Epithelial cell of esophagus (primary cell): ENCODE data around the gene TAF11.

Source experiments
- DNase-seq: peaks from one replicate; pipeline ENCODE4 v3.0.0; 2010; ENCODE audit warnings: low read depth
- H3K4me3 ChIP-seq: 2 replicates; pipeline ENCODE4 v1.5.1; 2011; ENCODE audit warnings: mild to moderate bottlenecking, low read length, control low read depth
- TF ChIP-seq, protein P1 (sequence below): IDR thresholded peaks from 2 replicates; pipeline ENCODE4 v1.5.1; 2011; ENCODE audit warnings: low read depth, mild to moderate bottlenecking, low read length, control low read depth, inconsistent platforms; ENCODE audit not compliant: insufficient read depth; ENCODE audit errors: missing control alignments

The TAF11 gene

DNA sequence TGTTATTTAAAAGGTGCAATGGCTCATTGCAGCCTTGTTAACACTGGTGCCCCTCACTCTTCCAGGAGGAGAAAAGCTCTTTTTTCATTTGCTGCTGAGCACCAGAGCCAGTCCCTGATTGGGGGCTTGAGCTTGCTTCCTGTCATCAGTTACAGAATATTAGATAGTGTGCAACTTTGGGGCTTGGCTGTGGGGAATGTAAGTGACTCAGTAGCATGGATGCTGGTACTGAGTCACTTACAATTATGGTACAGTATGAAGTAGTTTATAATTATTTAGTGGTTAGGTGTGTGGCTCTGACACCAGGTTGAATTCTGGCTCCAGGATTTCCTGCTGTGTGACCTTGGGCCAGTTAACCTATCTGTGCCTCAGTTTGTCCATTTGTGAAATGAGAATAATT is 38.8 kb upstream of the TAF11 start:
- TF ChIP-seq, protein P1, sequence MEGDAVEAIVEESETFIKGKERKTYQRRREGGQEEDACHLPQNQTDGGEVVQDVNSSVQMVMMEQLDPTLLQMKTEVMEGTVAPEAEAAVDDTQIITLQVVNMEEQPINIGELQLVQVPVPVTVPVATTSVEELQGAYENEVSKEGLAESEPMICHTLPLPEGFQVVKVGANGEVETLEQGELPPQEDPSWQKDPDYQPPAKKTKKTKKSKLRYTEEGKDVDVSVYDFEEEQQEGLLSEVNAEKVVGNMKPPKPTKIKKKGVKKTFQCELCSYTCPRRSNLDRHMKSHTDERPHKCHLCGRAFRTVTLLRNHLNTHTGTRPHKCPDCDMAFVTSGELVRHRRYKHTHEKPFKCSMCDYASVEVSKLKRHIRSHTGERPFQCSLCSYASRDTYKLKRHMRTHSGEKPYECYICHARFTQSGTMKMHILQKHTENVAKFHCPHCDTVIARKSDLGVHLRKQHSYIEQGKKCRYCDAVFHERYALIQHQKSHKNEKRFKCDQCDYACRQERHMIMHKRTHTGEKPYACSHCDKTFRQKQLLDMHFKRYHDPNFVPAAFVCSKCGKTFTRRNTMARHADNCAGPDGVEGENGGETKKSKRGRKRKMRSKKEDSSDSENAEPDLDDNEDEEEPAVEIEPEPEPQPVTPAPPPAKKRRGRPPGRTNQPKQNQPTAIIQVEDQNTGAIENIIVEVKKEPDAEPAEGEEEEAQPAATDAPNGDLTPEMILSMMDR = no peak
- no peak overlapping the region for H3K4me3 ChIP-seq
- peak; percentile 80 for DNase-seq

DNA sequence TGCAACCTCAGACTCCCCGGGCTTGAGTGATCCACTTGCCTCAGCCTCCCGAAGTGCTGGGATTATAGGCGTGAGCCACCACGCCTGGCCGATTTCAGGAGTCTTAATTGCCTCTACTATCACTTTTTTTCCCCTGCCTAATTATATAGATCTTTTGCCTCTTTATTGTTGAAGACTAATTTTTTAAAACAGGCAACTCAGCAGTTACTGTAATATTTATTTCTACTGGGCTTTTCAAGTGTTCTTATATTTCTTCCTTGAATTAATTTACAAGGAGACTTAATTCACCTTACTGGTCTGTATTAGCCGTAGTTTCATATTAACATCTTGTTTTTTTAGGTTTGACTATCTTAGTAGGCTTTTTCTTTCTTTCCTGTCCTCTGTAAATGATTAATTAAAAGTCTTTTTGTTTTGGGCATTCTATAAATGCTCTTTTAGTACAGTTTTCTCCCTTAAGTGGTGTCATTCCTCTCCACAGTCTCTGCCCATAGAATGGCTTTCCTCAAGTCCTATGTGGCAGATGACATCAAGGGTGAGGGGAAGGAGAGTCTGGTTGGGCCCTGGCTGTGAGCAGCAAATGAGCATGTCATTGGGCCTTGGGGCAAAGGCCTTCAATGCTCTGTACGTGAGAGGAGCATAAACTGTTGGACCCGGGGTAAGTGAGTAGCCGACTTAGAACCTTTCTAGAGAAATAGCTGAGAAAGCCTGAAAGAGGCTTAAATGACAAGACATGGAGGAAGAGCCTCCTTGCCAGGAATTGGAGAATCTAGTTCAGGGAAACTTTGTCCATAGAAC is 37.2 kb upstream of the TAF11 start:
- H3K4me3 ChIP-seq = no peak overlapping the region
- no peak for DNase-seq
- TF ChIP-seq, protein P1 = no peak

DNA sequence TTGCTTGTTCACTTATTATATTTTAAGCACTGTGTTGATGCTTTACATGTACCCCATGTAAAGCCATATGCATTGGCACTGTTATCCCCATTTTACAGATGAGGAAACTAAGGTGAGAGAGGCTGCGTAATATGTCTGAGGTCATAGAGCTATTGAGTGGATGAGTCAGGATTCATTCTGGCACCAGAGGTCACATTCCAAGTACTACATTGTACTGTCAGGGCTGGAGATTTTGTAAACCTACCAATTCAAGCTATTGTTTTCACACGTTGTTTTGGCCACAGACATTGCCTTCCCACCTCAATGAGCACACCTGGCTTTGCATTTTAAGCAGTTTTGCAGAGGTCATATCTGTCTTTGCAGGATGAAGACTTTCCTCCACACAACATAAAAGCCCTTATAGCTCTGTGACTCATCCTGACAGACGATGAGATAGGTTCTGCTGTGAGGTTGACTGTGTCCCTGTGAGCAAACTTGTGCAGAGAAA is 34.4 kb upstream of the TAF11 start:
- DNase-seq = peak; percentile 84
- TF ChIP-seq, protein P1 = no peak
- no peak overlapping the region for H3K4me3 ChIP-seq

DNA sequence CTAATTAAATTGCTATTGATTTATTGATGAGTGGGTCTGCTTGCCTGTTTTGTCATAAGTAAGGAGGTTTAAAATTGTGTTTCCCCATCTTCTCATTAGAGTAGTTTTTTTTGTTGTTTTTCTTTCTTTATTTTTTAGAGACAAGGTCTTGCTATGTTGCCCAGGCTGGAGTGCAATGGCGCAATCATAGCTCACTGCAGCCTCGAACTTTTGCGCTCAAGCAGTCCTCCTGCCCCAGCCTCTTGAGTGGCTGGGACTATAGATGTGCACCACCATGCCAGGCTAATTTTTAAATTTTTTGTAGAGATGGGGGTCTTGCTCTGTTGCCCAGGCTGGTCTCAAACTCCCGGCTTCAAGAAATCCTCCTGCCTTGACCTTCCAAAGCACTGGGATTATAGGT is 32.3 kb upstream of the TAF11 start:
- DNase-seq = no peak
- TF ChIP-seq, protein P1 = no peak

GRCh38 chr6:34919651-34920050 is 31.8 kb upstream of the TAF11 start:
- TF ChIP-seq, protein P1 = no peak
- H3K4me3 ChIP-seq = no peak overlapping the region
- DNase-seq = peak; percentile 8

More for the DNA sequence above, 32.3 kb upstream of the TAF11 start:
- H3K4me3 ChIP-seq = no peak overlapping the region

- no peak overlapping the region for H3K4me3 ChIP-seq
- DNase-seq = no peak
- TF ChIP-seq, protein P1 = no peak
These were observed 29.9 kb upstream of the TAF11 start for GRCh38 chr6:34917626-34918285.
